ENCODE data around the gene EIF4E2. TPM values are rescaled to one million over a fixed set of nuclear protein-coding genes. Genes with fewer than 3 reads are reported as not detected.

Gene EIF4E2
- total RNA-seq, 1 experiment from 2014 or later, result 97.8 TPM

GRCh38 chr2:232537079-232537478, 13.4 kb upstream of the EIF4E2 start:
- peaks cover 11% of the 10 kb centered on the region for H3K9me3 Mint-ChIP-seq
- H3K27me3 Mint-ChIP-seq (ENCODE audit: low read depth), result peaks cover 15% of the 10 kb centered on the region
- ChIA-PET CTCF (interaction anchor here (0.6 to 4.1 kb wide), 6 partner anchors 9 to 53 kb away, joined by 3 to 42 read pairs (median 4); partner anchors contain the start of genes CHRND, EIF4E2, PRSS56 and TIGD1), POLR2A (no interaction called here)
- peaks cover 4% of the 10 kb centered on the region; the same call in 1 of the 2 replicates for H3K36me3 Mint-ChIP-seq
- H3K27ac Mint-ChIP-seq, result no peak overlapping the region
- H3K4me3 Mint-ChIP-seq, result no peak overlapping the region
- H3K4me1 Mint-ChIP-seq, result peaks cover 25% of the 10 kb centered on the region
- DNase-seq (ENCODE audit: low spot score) (peak; percentile 73), ATAC-seq (peak; percentile 75)
- TF ChIP-seq, protein P1, sequence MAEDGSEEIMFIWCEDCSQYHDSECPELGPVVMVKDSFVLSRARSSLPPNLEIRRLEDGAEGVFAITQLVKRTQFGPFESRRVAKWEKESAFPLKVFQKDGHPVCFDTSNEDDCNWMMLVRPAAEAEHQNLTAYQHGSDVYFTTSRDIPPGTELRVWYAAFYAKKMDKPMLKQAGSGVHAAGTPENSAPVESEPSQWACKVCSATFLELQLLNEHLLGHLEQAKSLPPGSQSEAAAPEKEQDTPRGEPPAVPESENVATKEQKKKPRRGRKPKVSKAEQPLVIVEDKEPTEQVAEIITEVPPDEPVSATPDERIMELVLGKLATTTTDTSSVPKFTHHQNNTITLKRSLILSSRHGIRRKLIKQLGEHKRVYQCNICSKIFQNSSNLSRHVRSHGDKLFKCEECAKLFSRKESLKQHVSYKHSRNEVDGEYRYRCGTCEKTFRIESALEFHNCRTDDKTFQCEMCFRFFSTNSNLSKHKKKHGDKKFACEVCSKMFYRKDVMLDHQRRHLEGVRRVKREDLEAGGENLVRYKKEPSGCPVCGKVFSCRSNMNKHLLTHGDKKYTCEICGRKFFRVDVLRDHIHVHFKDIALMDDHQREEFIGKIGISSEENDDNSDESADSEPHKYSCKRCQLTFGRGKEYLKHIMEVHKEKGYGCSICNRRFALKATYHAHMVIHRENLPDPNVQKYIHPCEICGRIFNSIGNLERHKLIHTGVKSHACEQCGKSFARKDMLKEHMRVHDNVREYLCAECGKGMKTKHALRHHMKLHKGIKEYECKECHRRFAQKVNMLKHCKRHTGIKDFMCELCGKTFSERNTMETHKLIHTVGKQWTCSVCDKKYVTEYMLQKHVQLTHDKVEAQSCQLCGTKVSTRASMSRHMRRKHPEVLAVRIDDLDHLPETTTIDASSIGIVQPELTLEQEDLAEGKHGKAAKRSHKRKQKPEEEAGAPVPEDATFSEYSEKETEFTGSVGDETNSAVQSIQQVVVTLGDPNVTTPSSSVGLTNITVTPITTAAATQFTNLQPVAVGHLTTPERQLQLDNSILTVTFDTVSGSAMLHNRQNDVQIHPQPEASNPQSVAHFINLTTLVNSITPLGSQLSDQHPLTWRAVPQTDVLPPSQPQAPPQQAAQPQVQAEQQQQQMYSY (CRISPR knock-in tag; IDR thresholded peaks at IDR 0.05), result no peak
- no peak for TF ChIP-seq IRF1 (CRISPR knock-in tag; IDR thresholded peaks at IDR 0.05)
- peak; percentile 67 for TF ChIP-seq CTCF (IDR thresholded peaks at IDR 0.05)

- H3K27ac Mint-ChIP-seq, result no peak overlapping the region
- no peak for DNase-seq (ENCODE audit: low spot score)
- peaks cover 15% of the 10 kb centered on the region for H3K27me3 Mint-ChIP-seq (ENCODE audit: low read depth)
- H3K9me3 Mint-ChIP-seq, result peaks cover 11% of the 10 kb centered on the region
- TF ChIP-seq, protein P2, sequence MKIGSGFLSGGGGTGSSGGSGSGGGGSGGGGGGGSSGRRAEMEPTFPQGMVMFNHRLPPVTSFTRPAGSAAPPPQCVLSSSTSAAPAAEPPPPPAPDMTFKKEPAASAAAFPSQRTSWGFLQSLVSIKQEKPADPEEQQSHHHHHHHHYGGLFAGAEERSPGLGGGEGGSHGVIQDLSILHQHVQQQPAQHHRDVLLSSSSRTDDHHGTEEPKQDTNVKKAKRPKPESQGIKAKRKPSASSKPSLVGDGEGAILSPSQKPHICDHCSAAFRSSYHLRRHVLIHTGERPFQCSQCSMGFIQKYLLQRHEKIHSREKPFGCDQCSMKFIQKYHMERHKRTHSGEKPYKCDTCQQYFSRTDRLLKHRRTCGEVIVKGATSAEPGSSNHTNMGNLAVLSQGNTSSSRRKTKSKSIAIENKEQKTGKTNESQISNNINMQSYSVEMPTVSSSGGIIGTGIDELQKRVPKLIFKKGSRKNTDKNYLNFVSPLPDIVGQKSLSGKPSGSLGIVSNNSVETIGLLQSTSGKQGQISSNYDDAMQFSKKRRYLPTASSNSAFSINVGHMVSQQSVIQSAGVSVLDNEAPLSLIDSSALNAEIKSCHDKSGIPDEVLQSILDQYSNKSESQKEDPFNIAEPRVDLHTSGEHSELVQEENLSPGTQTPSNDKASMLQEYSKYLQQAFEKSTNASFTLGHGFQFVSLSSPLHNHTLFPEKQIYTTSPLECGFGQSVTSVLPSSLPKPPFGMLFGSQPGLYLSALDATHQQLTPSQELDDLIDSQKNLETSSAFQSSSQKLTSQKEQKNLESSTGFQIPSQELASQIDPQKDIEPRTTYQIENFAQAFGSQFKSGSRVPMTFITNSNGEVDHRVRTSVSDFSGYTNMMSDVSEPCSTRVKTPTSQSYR (CRISPR knock-in tag; IDR thresholded peaks at IDR 0.05), result no peak
- no peak for TF ChIP-seq STAT6 (CRISPR knock-in tag; conservative IDR thresholded peaks at IDR 0.05; ENCODE audit: low read depth)
- no peak for TF ChIP-seq ZNF396 (CRISPR knock-in tag; IDR thresholded peaks at IDR 0.05; ENCODE audit: borderline replicate concordance)
- no peak for TF ChIP-seq NR3C1 (CRISPR knock-in tag; conservative IDR thresholded peaks at IDR 0.05; ENCODE audit: low read depth)
- TF ChIP-seq ZNF219 (CRISPR knock-in tag; IDR thresholded peaks at IDR 0.05; ENCODE audit: borderline replicate concordance), result no peak
- no peak for TF ChIP-seq MXD4 (CRISPR knock-in tag; IDR thresholded peaks at IDR 0.05; ENCODE audit: borderline replicate concordance)
- no peak for TF ChIP-seq FOXP1 (CRISPR knock-in tag; IDR thresholded peaks at IDR 0.05; ENCODE audit: borderline replicate concordance)
- TF ChIP-seq TP53 (CRISPR knock-in tag; IDR thresholded peaks at IDR 0.05), result no peak
- no peak for TF ChIP-seq SMAD4 (CRISPR knock-in tag; IDR thresholded peaks at IDR 0.05)
- TF ChIP-seq HMGXB4 (CRISPR knock-in tag; IDR thresholded peaks at IDR 0.05), result no peak
- no peak for TF ChIP-seq ZBTB43 (CRISPR knock-in tag; IDR thresholded peaks at IDR 0.05)
- ChIA-PET CTCF (interaction anchor here (0.6 to 4.1 kb wide), 6 partner anchors 8 to 53 kb away, joined by 3 to 42 read pairs (median 4); partner anchors contain the start of genes CHRND, EIF4E2, PRSS56 and TIGD1), POLR2A (no interaction called here)
- no peak overlapping the region for H3K4me3 Mint-ChIP-seq
- no peak for ATAC-seq
- H3K4me1 Mint-ChIP-seq, result peaks cover 25% of the 10 kb centered on the region
- peaks cover 4% of the 10 kb centered on the region; the same call in 1 of the 2 replicates for H3K36me3 Mint-ChIP-seq
Observed at GRCh38 chr2:232537499-232537898, 13.0 kb upstream of the EIF4E2 start.

All from WTC11 (cell line).